GM12891 (cell line): ENCODE results near the gene DNAH3.
"Not testable (repeated sequence)": the region's sequence is repeated elsewhere in the genome, so short reads cannot be mapped to it uniquely, and the experiment has no call there.

Experiments
- DNase-seq: peaks from one replicate; pipeline ENCODE4 v3.0.0; 2011; ENCODE audit warnings: low spot score; ENCODE audit not compliant: insufficient read length
- FAIRE-seq: peaks from 2 replicates; lab custom pipeline; 2011; peaks lifted over from hg19 to GRCh38; lab: Jason Lieb, UNC
- PAX5 ChIP-seq: IDR thresholded peaks from 2 replicates; pipeline ENCODE4 v1.6.1; 2011; ENCODE audit warnings: low read length, moderate library complexity, mild to moderate bottlenecking; ENCODE audit not compliant: insufficient read depth, severe bottlenecking
- POLR2A ChIP-seq: IDR thresholded peaks from 2 replicates; pipeline ENCODE4 v1.6.1; 2011; ENCODE audit warnings: low read depth, low read length, control low read depth
- POLR2AphosphoS5 ChIP-seq: IDR thresholded peaks from 2 replicates; pipeline ENCODE4 v1.6.1; 2011; ENCODE audit warnings: low read depth, low read length, control low read depth
- POU2F2 ChIP-seq: IDR thresholded peaks from 2 replicates; pipeline ENCODE4 v1.6.1; 2011; ENCODE audit warnings: low read depth, mild to moderate bottlenecking, control low read depth, low read length, moderate library complexity
- SPI1 ChIP-seq: IDR thresholded peaks from 2 replicates; pipeline ENCODE4 v1.6.1; 2011; ENCODE audit warnings: low read depth, low read length, control low read depth
- TAF1 ChIP-seq: IDR thresholded peaks from 2 replicates; pipeline ENCODE4 v1.6.1; 2011; ENCODE audit warnings: low read depth, low read length, control low read depth

DNAH3 gene

GRCh38 chr16:20950294-20950693, 200.4 kb downstream of the DNAH3 start:
- FAIRE-seq (no peak), DNase-seq (no peak)
- TF ChIP-seq PAX5 (no peak), POU2F2 (no peak), POLR2A (no peak), TAF1 (no peak), POLR2AphosphoS5 (no peak), SPI1 (no peak)

- no peak for TF ChIP-seq POU2F2
- FAIRE-seq (no peak), DNase-seq (no peak)
These were observed 201.0 kb downstream of the DNAH3 start for GRCh38 chr16:20949660-20950059.

- FAIRE-seq, result no peak
These were observed 202.2 kb downstream of the DNAH3 start for GRCh38 chr16:20948444-20948843.

GRCh38 chr16:20946015-20946629, 204.5 kb downstream of the DNAH3 start:
- FAIRE-seq, result no peak
- no peak for DNase-seq
- TF ChIP-seq SPI1 (no peak), PAX5 (no peak), TAF1 (no peak), POLR2A (no peak), POU2F2 (no peak), POLR2AphosphoS5 (no peak)

More at GRCh38 chr16:20948444-20948843, 202.2 kb downstream of the DNAH3 start:
- TF ChIP-seq POLR2AphosphoS5 (no peak), POU2F2 (no peak), PAX5 (no peak), POLR2A (no peak), SPI1 (no peak), TAF1 (no peak)
- no peak for DNase-seq

GRCh38 chr16:20945575-20945875, 205.1 kb downstream of the DNAH3 start:
- not testable (repeated sequence) for FAIRE-seq, DNase-seq

GRCh38 chr16:20944861-20945574, 205.6 kb downstream of the DNAH3 start:
- no peak for DNase-seq
- no peak for TF ChIP-seq POLR2AphosphoS5
- no peak for TF ChIP-seq TAF1
- TF ChIP-seq PAX5, result no peak
- TF ChIP-seq SPI1, result no peak
- no peak for TF ChIP-seq POLR2A
- no peak for TF ChIP-seq POU2F2
- no peak for FAIRE-seq

GRCh38 chr16:20942256-20942655, 208.4 kb downstream of the DNAH3 start:
- no peak for FAIRE-seq
- no peak for TF ChIP-seq POU2F2
- no peak for TF ChIP-seq POLR2A
- TF ChIP-seq PAX5, result no peak
- no peak for TF ChIP-seq TAF1
- TF ChIP-seq SPI1, result no peak
- no peak for TF ChIP-seq POLR2AphosphoS5
- no peak for DNase-seq

- DNase-seq, result no peak
- FAIRE-seq, result no peak
- TF ChIP-seq PAX5, result no peak
- TF ChIP-seq POLR2AphosphoS5, result no peak
- no peak for TF ChIP-seq POLR2A
- no peak for TF ChIP-seq SPI1
These were observed 209.1 kb downstream of the DNAH3 start for GRCh38 chr16:20941636-20941926.

GRCh38 chr16:20940871-20941635, 209.6 kb downstream of the DNAH3 start:
- DNase-seq (no peak), FAIRE-seq (no peak)
- no peak for TF ChIP-seq POLR2AphosphoS5
- TF ChIP-seq POLR2A, result no peak
- TF ChIP-seq PAX5, result no peak
- no peak for TF ChIP-seq POU2F2
- no peak for TF ChIP-seq TAF1
- TF ChIP-seq SPI1, result peak; percentile 37; the same call in 1 of the 2 replicates

GRCh38 chr16:20939611-20940010, 211.0 kb downstream of the DNAH3 start:
- DNase-seq (no peak), FAIRE-seq (no peak)
- TF ChIP-seq SPI1 (peak; percentile 40; the same call in 1 of the 2 replicates), POLR2AphosphoS5 (no peak), POU2F2 (no peak), POLR2A (no peak), TAF1 (no peak), PAX5 (no peak)

GRCh38 chr16:20938426-20938825, 212.2 kb downstream of the DNAH3 start:
- DNase-seq (no peak), FAIRE-seq (no peak)
- TF ChIP-seq POU2F2 (no peak), POLR2A (no peak), PAX5 (no peak), POLR2AphosphoS5 (no peak), TAF1 (no peak), SPI1 (no peak)
